A673 (cell line): ENCODE measurements around the gene IL6.

Experiments
- CTCF ChIP-seq: fragments of 300-800, 200-600 bp; sonication (generic); conservative IDR thresholded peaks from 2 replicates; pipeline ENCODE4 v1.5.1; 2017; ENCODE audit warnings: low read depth, mild to moderate bottlenecking, antibody characterized with exemption, low read length, moderate library complexity, mixed read lengths
- EZH2 ChIP-seq: fragments of 200-600 bp; sonication (generic); IDR thresholded peaks from 2 replicates; pipeline ENCODE4 v1.6.1; 2017; ENCODE audit warnings: borderline replicate concordance, low read depth, mild to moderate bottlenecking, mixed read lengths, antibody characterized with exemption, low read length; ENCODE audit not compliant: poor library complexity, severe bottlenecking

GRCh38 chr7:22723637-22724036 lies 3.4 kb upstream of the IL6 start:
- TF ChIP-seq CTCF (no peak), EZH2 (no peak)
